Posterior vena cava (tissue), 2 donors: Measurements from ENCODE around the gene ZNF396. TPM values are rescaled to one million over a fixed set of nuclear protein-coding genes. Genes with fewer than 3 reads are reported as not detected.
A peak's percentile ranks its signal among the peaks of the same experiment; 100 is the strongest.

Experiments used
- DNase-seq: peaks from one replicate; pipeline ENCODE4 v3.0.0-alpha.2; 2020; ENCODE audit warnings: low spot score
- intact Hi-C, 2 donors: fragments of 100-400 bp; cut with DNase I; formaldehyde crosslinking; loops; one replicate each; pipeline versions ENCODE4 v1.14.1 to v1.14.2; 2022 to 2023
- total RNA-seq, 2 donors: library from RNA; stranded (reverse); fragmentation: NEBNext Ultra II Directional; extraction: Animal tissue kit (Norgen Biotek cat#: 25700); gene quantifications; one replicate each; pipeline ENCODE4 v1.2.1, GENCODE V29; 2021
- donor health status: DM: yes; HTN: yes; CAD: no.
- donor health status: DM: yes; HTN: yes; CAD: no.

ZNF396 gene
- total RNA-seq, 2 donors from 2014 or later: 1.7 to 3.4 TPM

GRCh38 chr18:35387152-35387571 lies 10.0 kb upstream of the ZNF396 start:
- intact Hi-C loops: no loop called here
- DNase-seq: no peak

GRCh38 chr18:35386600-35387100 lies 9.5 kb upstream of the ZNF396 start:
- DNase-seq: peak; percentile 86
- intact Hi-C loops: no loop called here

- DNase-seq: no peak
- intact Hi-C loops: no loop called here
Observed at GRCh38 chr18:35383136-35383535, 6.0 kb upstream of the ZNF396 start.

- intact Hi-C loops: no loop called here
- DNase-seq: no peak
Observed at GRCh38 chr18:35379421-35379820, 2.3 kb upstream of the ZNF396 start.

GRCh38 chr18:35378574-35378896 lies 1.4 kb upstream of the ZNF396 start:
- intact Hi-C loops: no loop called here
- DNase-seq: no peak

- intact Hi-C loops: no loop called here
- DNase-seq: no peak
Observed at GRCh38 chr18:35377875-35378573, 887 bp upstream of the ZNF396 start.

GRCh38 chr18:35376393-35376741 lies 770 bp downstream of the ZNF396 start:
- DNase-seq: peak; percentile 85
- intact Hi-C loops: no loop called here

- no peak for DNase-seq
- intact Hi-C loops: no loop called here
Observed at GRCh38 chr18:35374708-35375107, 2.4 kb downstream of the ZNF396 start.

GRCh38 chr18:35371412-35372195 lies 5.5 kb downstream of the ZNF396 start:
- DNase-seq: no peak
- intact Hi-C loops: no loop called here

- DNase-seq: no peak
- intact Hi-C loops: no loop called here
Observed at GRCh38 chr18:35369126-35369525, 8.0 kb downstream of the ZNF396 start.

- no peak for DNase-seq
- intact Hi-C loops: no loop called here
Observed at GRCh38 chr18:35368595-35368994, 8.5 kb downstream of the ZNF396 start.

- intact Hi-C loops: no loop called here
- DNase-seq: no peak
Observed at GRCh38 chr18:35362531-35362930, 14.6 kb downstream of the ZNF396 start.

GRCh38 chr18:35361570-35362321 lies 15.4 kb downstream of the ZNF396 start:
- DNase-seq: no peak
- intact Hi-C loops: no loop called here

- intact Hi-C loops: no loop called here
- peak; percentile 87 for DNase-seq
Observed at GRCh38 chr18:35355140-35355618, 22.0 kb downstream of the ZNF396 start.

GRCh38 chr18:35352778-35353177 lies 24.4 kb downstream of the ZNF396 start:
- intact Hi-C loops: no loop called here
- DNase-seq: no peak

GRCh38 chr18:35352283-35352682 lies 24.9 kb downstream of the ZNF396 start:
- no peak for DNase-seq

GRCh38 chr18:35348001-35348400 lies 29.1 kb downstream of the ZNF396 start:
- intact Hi-C loops: loop anchor here in 1 of 2 donors (10.0 kb wide), 1 partner anchor 103 kb away; the partner anchor contains the start of gene ZNF397

More at GRCh38 chr18:35352283-35352682, 24.9 kb downstream of the ZNF396 start:
- intact Hi-C loops: no loop called here

GRCh38 chr18:35345950-35346349 lies 31.2 kb downstream of the ZNF396 start:
- no peak for DNase-seq

More at GRCh38 chr18:35348001-35348400, 29.1 kb downstream of the ZNF396 start:
- DNase-seq: no peak

GRCh38 chr18:35345460-35345921 lies 31.6 kb downstream of the ZNF396 start:
- DNase-seq: no peak
- intact Hi-C loops: loop anchor here in 1 of 2 donors (10.0 kb wide), 1 partner anchor 101 kb away; the partner anchor contains the start of gene ZNF397

More at GRCh38 chr18:35345950-35346349, 31.2 kb downstream of the ZNF396 start:
- intact Hi-C loops: loop anchor here in 1 of 2 donors (10.0 kb wide), 1 partner anchor 101 kb away; the partner anchor contains the start of gene ZNF397
